Epithelial cell of proximal tubule (primary cell): ENCODE results near the gene FITM2. TPM values are rescaled to one million over a fixed set of nuclear protein-coding genes. Genes with fewer than 3 reads are reported as not detected.
A peak's percentile ranks its signal among the peaks of the same experiment; 100 is the strongest.
"Not testable (repeated sequence)": the region's sequence is repeated elsewhere in the genome, so short reads cannot be mapped to it uniquely, and the experiment has no call there.

Experiments used
- DNase-seq: peaks from one replicate; pipeline ENCODE4 v3.0.0-alpha.2; 2011; ENCODE audit warnings: low read depth
- H3K4me3 ChIP-seq: 2 replicates; pipeline ENCODE4 v1.5.1; 2011; ENCODE audit warnings: low read depth, mild to moderate bottlenecking, low read length
- CTCF ChIP-seq: conservative IDR thresholded peaks from 2 replicates; pipeline ENCODE4 v1.5.1; 2012; ENCODE audit warnings: low read depth, mild to moderate bottlenecking, low read length
- total RNA-seq: library from RNA; depleted of rRNA; stranded (reverse); fragments of >200 nt; gene quantifications from 2 replicates; pipeline ENCODE4 v1.2.3, GENCODE V29; 2015

The FITM2 gene
- total RNA-seq, 1 donor from 2014 or later, result 1.4 TPM

- no peak for DNase-seq
- no peak overlapping the region for H3K4me3 ChIP-seq
- no peak for TF ChIP-seq CTCF
These were observed 23.3 kb upstream of the FITM2 start for GRCh38 chr20:44334306-44334705.

GRCh38 chr20:44331201-44331600 is 20.2 kb upstream of the FITM2 start:
- no peak for TF ChIP-seq CTCF
- no peak overlapping the region for H3K4me3 ChIP-seq

GRCh38 chr20:44328428-44328827 is 17.4 kb upstream of the FITM2 start:
- TF ChIP-seq CTCF, result no peak

More at GRCh38 chr20:44331201-44331600, 20.2 kb upstream of the FITM2 start:
- DNase-seq, result no peak

GRCh38 chr20:44327748-44328147 is 16.7 kb upstream of the FITM2 start:
- not testable (repeated sequence) for H3K4me3 ChIP-seq, DNase-seq

More at GRCh38 chr20:44328428-44328827, 17.4 kb upstream of the FITM2 start:
- H3K4me3 ChIP-seq, result no peak overlapping the region
- no peak for DNase-seq

- no peak for DNase-seq
- H3K4me3 ChIP-seq, result peak overlapping the region; percentile 33
- no peak for TF ChIP-seq CTCF
These were observed 15.6 kb upstream of the FITM2 start for GRCh38 chr20:44326391-44327159.

GRCh38 chr20:44324343-44324742 is 13.3 kb upstream of the FITM2 start:
- no peak for TF ChIP-seq CTCF
- no peak overlapping the region for H3K4me3 ChIP-seq
- no peak for DNase-seq

- DNase-seq, result no peak
- no peak overlapping the region for H3K4me3 ChIP-seq
- TF ChIP-seq CTCF, result no peak
These were observed 8.9 kb upstream of the FITM2 start for GRCh38 chr20:44319839-44320422.
